ENCODE data around the gene ANKS3. TPM values are rescaled to one million over a fixed set of nuclear protein-coding genes. Genes with fewer than 3 reads are reported as not detected.
A peak's percentile ranks its signal among the peaks of the same experiment; 100 is the strongest.

The ANKS3 gene
- total and polyA plus RNA-seq, 7 donors, result 5.2 to 15.0 (median 9.1) TPM

- Histone ChIP-seq H3K27me3 (ENCODE audit: insufficient read depth in 3 of 3, low read length in 2 of 3) (no peaks in the 10 kb centered on the region), H3K4me3 (peak within 1 kb of the TSS; percentile 77), H3K4me1 (peaks cover 19% of the 10 kb centered on the region), H3K9me3 (no peaks in the 10 kb centered on the region), H3K36me3 (ENCODE audit: insufficient read depth in 1 of 2, low read depth in 1 of 2) (peaks cover 0 to 35% of the 10 kb centered on the region in 2 donors), H3K27ac (peak within 1 kb of the TSS; percentile 78)
- DNase-seq (peak; percentile 99), ATAC-seq (peak; percentile 92 to 97 (median 94))
- 2 to 3% (median 2%) methylated on average over 59 to 72 of the region's 72 CpGs for WGBS, 3 donors
- no peak for TF ChIP-seq CTCF (IDR thresholded peaks at IDR 0.05)
- intact Hi-C loops (cut with DNase I), result loop anchor here (5.0 to 10.0 kb wide), 4 partner anchors 35 to 258 kb away; partner anchors contain the start of genes GLYR1 (in 1 of the 2), ROGDI (in 1 of the 2), SEC14L5 (in 1 of the 2) and UBN1 (in 1 of the 2)
Observed at GRCh38 chr16:4766875-4767628, 33.0 kb upstream of the ANKS3 start, which contains the start of gene ZNF500. Gene ZNF500, minus strand, starts transcription at chr16:4767162. Its CDS starts 1,184 bp downstream, at chr16:4765978.

GRCh38 chr16:4765511-4766474 lies 31.7 kb upstream of the ANKS3 start:
- DNase-seq (no peak), ATAC-seq (no peak)
- H3K4me1 ChIP-seq, result peaks cover 19% of the 10 kb centered on the region
- H3K4me3 ChIP-seq, result peak overlapping the region; percentile 77
- peaks cover 0 to 45% of the 10 kb centered on the region in 2 donors for H3K36me3 ChIP-seq (ENCODE audit: insufficient read depth in 1 of 2, low read depth in 1 of 2)
- WGBS, 3 donors, result 66 to 75% (median 70%) methylated on average over 26 of the region's 26 CpGs
- peak overlapping the region; percentile 78 for H3K27ac ChIP-seq
- H3K9me3 ChIP-seq, result no peaks in the 10 kb centered on the region
- TF ChIP-seq CTCF (IDR thresholded peaks at IDR 0.05), result no peak
- no peaks in the 10 kb centered on the region for H3K27me3 ChIP-seq (ENCODE audit: insufficient read depth in 3 of 3, low read length in 2 of 3)
- intact Hi-C loops (cut with DNase I), result loop anchor here (5.0 to 10.0 kb wide), 4 partner anchors 37 to 259 kb away; partner anchors contain the start of genes GLYR1 (in 1 of the 2), ROGDI (in 1 of the 2), SEC14L5 (in 1 of the 2) and UBN1 (in 1 of the 2)

- no peak overlapping the region for H3K27ac ChIP-seq
- H3K27me3 ChIP-seq (ENCODE audit: insufficient read depth in 3 of 3, low read length in 2 of 3), result no peaks in the 10 kb centered on the region
- no peak for TF ChIP-seq CTCF (IDR thresholded peaks at IDR 0.05)
- intact Hi-C loops (cut with DNase I), result loop anchor here (10.0 kb wide), 3 partner anchors 81 to 261 kb away; partner anchors contain the start of genes GLYR1 (in 1 of the 2), SEC14L5 (in 1 of the 2) and UBN1 (in 1 of the 2)
- ATAC-seq, result no peak
- H3K36me3 ChIP-seq (ENCODE audit: insufficient read depth in 1 of 2, low read depth in 1 of 2), result peaks cover 0 to 65% of the 10 kb centered on the region in 2 donors
- H3K4me3 ChIP-seq, result no peak overlapping the region
- 80 to 94% (median 84%) methylated on average over 7 of the region's 7 CpGs for WGBS, 3 donors
- DNase-seq, result no peak
- H3K9me3 ChIP-seq, result no peaks in the 10 kb centered on the region
- peaks cover 14% of the 10 kb centered on the region for H3K4me1 ChIP-seq
Observed at GRCh38 chr16:4763791-4764190, 29.7 kb upstream of the ANKS3 start.

- no peaks in the 10 kb centered on the region for H3K27me3 ChIP-seq (ENCODE audit: insufficient read depth in 3 of 3, low read length in 2 of 3)
- H3K4me3 ChIP-seq, result no peak overlapping the region
- intact Hi-C loops (cut with DNase I), result loop anchor here (10.0 kb wide), 3 partner anchors 83 to 263 kb away; partner anchors contain the start of genes GLYR1 (in 1 of the 2), SEC14L5 (in 1 of the 2) and UBN1 (in 1 of the 2)
- H3K9me3 ChIP-seq, result no peaks in the 10 kb centered on the region
- WGBS, 3 donors, result 88 to 96% (median 93%) methylated on average over 7 to 9 of the region's 9 CpGs
- peaks cover 0 to 81% of the 10 kb centered on the region in 2 donors for H3K36me3 ChIP-seq (ENCODE audit: insufficient read depth in 1 of 2, low read depth in 1 of 2)
- DNase-seq (no peak), ATAC-seq (no peak)
- H3K4me1 ChIP-seq, result peaks cover 13% of the 10 kb centered on the region
- no peak overlapping the region for H3K27ac ChIP-seq
- no peak for TF ChIP-seq CTCF (IDR thresholded peaks at IDR 0.05)
Observed at GRCh38 chr16:4762205-4762604, 28.1 kb upstream of the ANKS3 start.

All from psoas muscle (tissue), 8 donors.